SK-N-SH (cell line): ENCODE measurements around the gene SLC35A1. TPM values are rescaled to one million over a fixed set of nuclear protein-coding genes. Genes with fewer than 3 reads are reported as not detected.

ENCODE experiments used
- CTCF ChIA-PET: fragments of 300-600, 350-600 bp; formaldehyde crosslinking; extraction: SDS; loops from one replicate; lab custom pipeline; 2021; lab: Yijun Ruan, JAX
- POLR2A ChIA-PET: fragments of 350-600 bp; sonication (Branson Sonifier 250); formaldehyde crosslinking; extraction: SDS; loops from one replicate; lab custom pipeline; 2020; ENCODE audit warnings: antibody characterized with exemption, inconsistent platforms; lab: Yijun Ruan, JAX
- DNase-seq: peaks from one replicate; pipeline ENCODE4 v3.0.0; 2012
- H2AFZ ChIP-seq: fragments of 200-600 bp; sonication (generic); 2 replicates; pipeline ENCODE4 v1.8.1; 2016; ENCODE audit warnings: antibody characterized with exemption, mild to moderate bottlenecking, low read depth
- H3F3A ChIP-seq: fragments of 200-600 bp; sonication (generic); replicated peaks from 2 replicates; pipeline ENCODE3; 2016; ENCODE audit warnings: antibody characterized with exemption, mild to moderate bottlenecking; ENCODE audit not compliant: insufficient read depth
- H3K27ac ChIP-seq, 2 experiments: fragments of 200-500 bp in 1 of 2; fragments of 200-600 bp in 1 of 2; sonication (Bioruptor generic) in 1 of 2; sonication (generic), shearing (Covaris generic) in 1 of 2; 2 replicates each; pipeline versions ENCODE4 v1.5.1 to v1.6.1; 2014 to 2016; ENCODE audit warnings: low read depth in 2 of 2, inconsistent platforms in 1 of 2, low read length in 1 of 2, mild to moderate bottlenecking in 1 of 2, mixed read lengths in 1 of 2
- H3K27me3 ChIP-seq: fragments of 200-600 bp; sonication (generic), shearing (Covaris generic); 2 replicates; pipeline ENCODE4 v1.6.1; 2016; ENCODE audit warnings: mixed run types; ENCODE audit not compliant: insufficient read depth
- H3K36me3 ChIP-seq, 2 experiments: fragments of 200-500 bp in 1 of 2; fragments of 200-600 bp in 1 of 2; sonication (Bioruptor generic) in 1 of 2; sonication (generic) in 1 of 2; replicated peaks in 1 of 2; 2 replicates each; pipeline versions ENCODE3 to v1.5.1; 2014 to 2016; ENCODE audit warnings: low read length in 1 of 2, mild to moderate bottlenecking in 1 of 2; ENCODE audit not compliant: insufficient read depth in 2 of 2, control insufficient read depth in 1 of 2
- H3K4me1 ChIP-seq, 2 experiments: fragments of 200-500 bp in 1 of 2; fragments of 200-600 bp in 1 of 2; sonication (Bioruptor generic) in 1 of 2; sonication (generic), shearing (Covaris generic) in 1 of 2; 2 replicates each; pipeline versions ENCODE4 v1.5.1 to v1.6.1; 2014 to 2016; ENCODE audit warnings: low read depth in 1 of 2, low read length in 1 of 2, mixed run types in 1 of 2; ENCODE audit not compliant: insufficient read depth in 2 of 2, control insufficient read depth in 1 of 2
- H3K4me2 ChIP-seq: fragments of 200-600 bp; sonication (generic), shearing (Covaris generic); 2 replicates; pipeline ENCODE4 v1.6.1; 2017; ENCODE audit warnings: mixed run types
- H3K4me3 ChIP-seq, 2 experiments: fragments of 200-500 bp in 1 of 2; fragments of 200-600 bp in 1 of 2; sonication (Bioruptor generic) in 1 of 2; sonication (generic), shearing (Covaris generic) in 1 of 2; 2 replicates each; pipeline versions ENCODE4 v1.5.1 to v1.8.1; 2014 to 2016; ENCODE audit warnings: low read depth in 2 of 2, inconsistent platforms in 1 of 2, low read length in 1 of 2, mild to moderate bottlenecking in 1 of 2, mixed read lengths in 1 of 2, moderate library complexity in 1 of 2
- H3K79me2 ChIP-seq: fragments of 200-600 bp; sonication (generic); 2 replicates; pipeline ENCODE4 v1.8.1; 2017; ENCODE audit warnings: mild to moderate bottlenecking; ENCODE audit not compliant: insufficient read depth
- H3K9ac ChIP-seq: fragments of 200-600 bp; sonication (generic); 2 replicates; pipeline ENCODE4 v1.6.1; 2017; ENCODE audit warnings: mixed run types
- H3K9me2 ChIP-seq: fragments of 200-600 bp; sonication (generic); 2 replicates; pipeline ENCODE4 v1.6.1; 2017; ENCODE audit warnings: mixed run types
- H3K9me3 ChIP-seq: fragments of 200-600 bp; sonication (generic); 2 replicates; pipeline ENCODE4 v1.6.1; 2017; ENCODE audit warnings: mixed run types, mild to moderate bottlenecking, moderate library complexity
- H4K20me1 ChIP-seq: fragments of 200-600 bp; sonication (generic); 2 replicates; pipeline ENCODE4 v1.6.1; 2017; ENCODE audit warnings: mild to moderate bottlenecking, mixed run types; ENCODE audit not compliant: insufficient read depth
- FOSL2 ChIP-seq: IDR thresholded peaks from 2 replicates; pipeline ENCODE4 v1.4.0; 2012; ENCODE audit warnings: low read depth, mild to moderate bottlenecking, moderate library complexity, borderline replicate concordance
- FOXM1 ChIP-seq: IDR thresholded peaks from 2 replicates; pipeline ENCODE4 v1.4.0; 2012; ENCODE audit warnings: low read depth, mild to moderate bottlenecking
- GABPA ChIP-seq: IDR thresholded peaks from 2 replicates; pipeline ENCODE4 v1.4.0; 2012; ENCODE audit warnings: low read depth, mild to moderate bottlenecking
- GATA2 ChIP-seq: sonication (generic); formaldehyde crosslinking; IDR thresholded peaks from 2 replicates; pipeline ENCODE4 v1.5.0; 2020; ENCODE audit warnings: mild to moderate bottlenecking, missing genetic modification reagents
- JUND ChIP-seq: IDR thresholded peaks from 2 replicates; pipeline ENCODE4 v1.4.0; 2012
- MEF2A ChIP-seq: IDR thresholded peaks from 2 replicates; pipeline ENCODE4 v1.4.0; 2012; ENCODE audit warnings: low read depth, borderline replicate concordance
- NFIC ChIP-seq: IDR thresholded peaks from 2 replicates; pipeline ENCODE4 v1.4.0; 2012; ENCODE audit warnings: borderline replicate concordance
- NRF1 ChIP-seq: IDR thresholded peaks from 2 replicates; pipeline ENCODE4 v1.6.1; 2012; ENCODE audit warnings: low read depth, mild to moderate bottlenecking, low read length
- RAD21 ChIP-seq: IDR thresholded peaks from 2 replicates; pipeline ENCODE4 v1.6.1; 2012; ENCODE audit warnings: mild to moderate bottlenecking, low read length
- RCOR1 ChIP-seq: fragments of 150-350 bp; IDR thresholded peaks from 2 replicates; pipeline ENCODE4 v1.6.1; 2017; ENCODE audit warnings: antibody characterized with exemption, low read length
- RFX5 ChIP-seq: IDR thresholded peaks from 2 replicates; pipeline ENCODE4 v1.6.1; 2012; ENCODE audit warnings: mild to moderate bottlenecking, improper control_type of control experiment, low read length
- TCF12 ChIP-seq: IDR thresholded peaks from 2 replicates; pipeline ENCODE4 v1.4.0; 2012
- TEAD4 ChIP-seq: IDR thresholded peaks from 2 replicates; pipeline ENCODE4 v1.4.0; 2012; ENCODE audit warnings: mild to moderate bottlenecking, borderline replicate concordance; ENCODE audit not compliant: insufficient read depth
- WGBS: methylation state at CpG from one replicate; pipeline ENCODE4 v1.1.6; 2017; ENCODE audit warnings: low lambda C conversion rate; 5-methylcytosine and 5-hydroxymethylcytosine counted together
- polyA plus RNA-seq, 3 experiments: library from polyadenylated mRNA; depleted of rRNA; stranded (reverse); fragments of >200 nt; gene quantifications; 2 replicates each; pipeline ENCODE4 v1.2.3, GENCODE V29; 2012
- TF ChIP-seq, protein P1 (sequence below): fragments of 150-350 bp; IDR thresholded peaks from 2 replicates; pipeline ENCODE4 v1.6.1; 2017; ENCODE audit warnings: antibody characterized with exemption, low read length, low read depth, borderline replicate concordance
- TF ChIP-seq, protein P2 (sequence below): IDR thresholded peaks from 2 replicates; pipeline ENCODE4 v1.6.1; 2012; ENCODE audit warnings: mild to moderate bottlenecking, low read depth, low read length, moderate library complexity
- TF ChIP-seq, protein P3 (sequence below): IDR thresholded peaks from 2 replicates; pipeline ENCODE4 v1.4.0; 2012; ENCODE audit warnings: low read depth, borderline replicate concordance
- TF ChIP-seq, protein P4 (sequence below): IDR thresholded peaks from 2 replicates; pipeline ENCODE4 v1.4.0; 2012; ENCODE audit warnings: low read depth, borderline replicate concordance
- TF ChIP-seq, protein P5 (sequence below): fragments of 200-600 bp; sonication (generic); IDR thresholded peaks from 2 replicates; pipeline ENCODE4 v1.6.1; 2017; ENCODE audit warnings: antibody characterized with exemption, mild to moderate bottlenecking, moderate library complexity

SLC35A1 gene
- polyA plus RNA-seq, 1 of the 3 experiments (the other 2 are of a cell fraction), result 9.2 TPM

DNA sequence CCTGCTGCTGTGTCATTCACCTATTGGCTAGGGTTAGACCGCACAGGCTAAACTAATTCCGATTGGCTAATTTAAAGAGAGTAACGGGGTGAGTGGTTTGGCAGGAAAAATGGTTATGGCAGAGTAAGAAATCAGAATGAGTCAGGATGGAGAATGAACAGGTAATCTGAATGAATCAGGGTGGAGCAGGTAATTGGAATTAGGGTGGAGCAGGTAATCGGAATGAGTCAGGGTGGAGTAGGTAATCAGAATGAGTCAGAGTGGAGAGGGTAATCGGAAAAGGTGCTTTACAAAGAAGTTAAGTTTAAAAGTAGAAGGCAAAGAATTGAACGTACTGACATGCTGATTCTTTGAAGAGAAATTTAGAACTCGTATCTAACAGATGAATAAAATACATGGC lies 11.7 kb downstream of the SLC35A1 start:
- Histone ChIP-seq H3K9me3 (no peaks in the 10 kb centered on the region), H2AFZ (no peak overlapping the region), H3K36me3 (peaks cover 3 to 4% of the 10 kb centered on the region in 2 experiments), H3K4me2 (no peak overlapping the region), H3K4me1 (no peaks in the 10 kb centered on the region), H3K27ac (no peak overlapping the region), H3K4me3 (no peak overlapping the region), H4K20me1 (no peaks in the 10 kb centered on the region), H3K27me3 (no peaks in the 10 kb centered on the region), H3K9ac (no peak overlapping the region), H3K79me2 (no peaks in the 10 kb centered on the region), H3K9me2 (no peaks in the 10 kb centered on the region), H3F3A (no peaks in the 10 kb centered on the region)
- CTCF ChIA-PET, result no interaction called here
- POLR2A ChIA-PET, result no interaction called here
- TF ChIP-seq TEAD4 (no peak), GABPA (no peak), GATA2 (CRISPR knock-in tag) (no peak), RAD21 (no peak), MEF2A (no peak), NFIC (no peak), NRF1 (no peak), JUND (no peak), FOXM1 (no peak), TCF12 (no peak), FOSL2 (no peak), RCOR1 (no peak), RFX5 (no peak)
- TF ChIP-seq, protein P1, sequence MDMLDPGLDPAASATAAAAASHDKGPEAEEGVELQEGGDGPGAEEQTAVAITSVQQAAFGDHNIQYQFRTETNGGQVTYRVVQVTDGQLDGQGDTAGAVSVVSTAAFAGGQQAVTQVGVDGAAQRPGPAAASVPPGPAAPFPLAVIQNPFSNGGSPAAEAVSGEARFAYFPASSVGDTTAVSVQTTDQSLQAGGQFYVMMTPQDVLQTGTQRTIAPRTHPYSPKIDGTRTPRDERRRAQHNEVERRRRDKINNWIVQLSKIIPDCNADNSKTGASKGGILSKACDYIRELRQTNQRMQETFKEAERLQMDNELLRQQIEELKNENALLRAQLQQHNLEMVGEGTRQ, result no peak
- TF ChIP-seq, protein P2, sequence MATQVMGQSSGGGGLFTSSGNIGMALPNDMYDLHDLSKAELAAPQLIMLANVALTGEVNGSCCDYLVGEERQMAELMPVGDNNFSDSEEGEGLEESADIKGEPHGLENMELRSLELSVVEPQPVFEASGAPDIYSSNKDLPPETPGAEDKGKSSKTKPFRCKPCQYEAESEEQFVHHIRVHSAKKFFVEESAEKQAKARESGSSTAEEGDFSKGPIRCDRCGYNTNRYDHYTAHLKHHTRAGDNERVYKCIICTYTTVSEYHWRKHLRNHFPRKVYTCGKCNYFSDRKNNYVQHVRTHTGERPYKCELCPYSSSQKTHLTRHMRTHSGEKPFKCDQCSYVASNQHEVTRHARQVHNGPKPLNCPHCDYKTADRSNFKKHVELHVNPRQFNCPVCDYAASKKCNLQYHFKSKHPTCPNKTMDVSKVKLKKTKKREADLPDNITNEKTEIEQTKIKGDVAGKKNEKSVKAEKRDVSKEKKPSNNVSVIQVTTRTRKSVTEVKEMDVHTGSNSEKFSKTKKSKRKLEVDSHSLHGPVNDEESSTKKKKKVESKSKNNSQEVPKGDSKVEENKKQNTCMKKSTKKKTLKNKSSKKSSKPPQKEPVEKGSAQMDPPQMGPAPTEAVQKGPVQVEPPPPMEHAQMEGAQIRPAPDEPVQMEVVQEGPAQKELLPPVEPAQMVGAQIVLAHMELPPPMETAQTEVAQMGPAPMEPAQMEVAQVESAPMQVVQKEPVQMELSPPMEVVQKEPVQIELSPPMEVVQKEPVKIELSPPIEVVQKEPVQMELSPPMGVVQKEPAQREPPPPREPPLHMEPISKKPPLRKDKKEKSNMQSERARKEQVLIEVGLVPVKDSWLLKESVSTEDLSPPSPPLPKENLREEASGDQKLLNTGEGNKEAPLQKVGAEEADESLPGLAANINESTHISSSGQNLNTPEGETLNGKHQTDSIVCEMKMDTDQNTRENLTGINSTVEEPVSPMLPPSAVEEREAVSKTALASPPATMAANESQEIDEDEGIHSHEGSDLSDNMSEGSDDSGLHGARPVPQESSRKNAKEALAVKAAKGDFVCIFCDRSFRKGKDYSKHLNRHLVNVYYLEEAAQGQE, result no peak
- TF ChIP-seq, protein P3, sequence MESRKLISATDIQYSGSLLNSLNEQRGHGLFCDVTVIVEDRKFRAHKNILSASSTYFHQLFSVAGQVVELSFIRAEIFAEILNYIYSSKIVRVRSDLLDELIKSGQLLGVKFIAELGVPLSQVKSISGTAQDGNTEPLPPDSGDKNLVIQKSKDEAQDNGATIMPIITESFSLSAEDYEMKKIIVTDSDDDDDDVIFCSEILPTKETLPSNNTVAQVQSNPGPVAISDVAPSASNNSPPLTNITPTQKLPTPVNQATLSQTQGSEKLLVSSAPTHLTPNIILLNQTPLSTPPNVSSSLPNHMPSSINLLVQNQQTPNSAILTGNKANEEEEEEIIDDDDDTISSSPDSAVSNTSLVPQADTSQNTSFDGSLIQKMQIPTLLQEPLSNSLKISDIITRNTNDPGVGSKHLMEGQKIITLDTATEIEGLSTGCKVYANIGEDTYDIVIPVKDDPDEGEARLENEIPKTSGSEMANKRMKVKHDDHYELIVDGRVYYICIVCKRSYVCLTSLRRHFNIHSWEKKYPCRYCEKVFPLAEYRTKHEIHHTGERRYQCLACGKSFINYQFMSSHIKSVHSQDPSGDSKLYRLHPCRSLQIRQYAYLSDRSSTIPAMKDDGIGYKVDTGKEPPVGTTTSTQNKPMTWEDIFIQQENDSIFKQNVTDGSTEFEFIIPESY, result no peak
- TF ChIP-seq, protein P4, sequence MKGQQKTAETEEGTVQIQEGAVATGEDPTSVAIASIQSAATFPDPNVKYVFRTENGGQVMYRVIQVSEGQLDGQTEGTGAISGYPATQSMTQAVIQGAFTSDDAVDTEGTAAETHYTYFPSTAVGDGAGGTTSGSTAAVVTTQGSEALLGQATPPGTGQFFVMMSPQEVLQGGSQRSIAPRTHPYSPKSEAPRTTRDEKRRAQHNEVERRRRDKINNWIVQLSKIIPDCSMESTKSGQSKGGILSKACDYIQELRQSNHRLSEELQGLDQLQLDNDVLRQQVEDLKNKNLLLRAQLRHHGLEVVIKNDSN, result no peak
- TF ChIP-seq, protein P5, sequence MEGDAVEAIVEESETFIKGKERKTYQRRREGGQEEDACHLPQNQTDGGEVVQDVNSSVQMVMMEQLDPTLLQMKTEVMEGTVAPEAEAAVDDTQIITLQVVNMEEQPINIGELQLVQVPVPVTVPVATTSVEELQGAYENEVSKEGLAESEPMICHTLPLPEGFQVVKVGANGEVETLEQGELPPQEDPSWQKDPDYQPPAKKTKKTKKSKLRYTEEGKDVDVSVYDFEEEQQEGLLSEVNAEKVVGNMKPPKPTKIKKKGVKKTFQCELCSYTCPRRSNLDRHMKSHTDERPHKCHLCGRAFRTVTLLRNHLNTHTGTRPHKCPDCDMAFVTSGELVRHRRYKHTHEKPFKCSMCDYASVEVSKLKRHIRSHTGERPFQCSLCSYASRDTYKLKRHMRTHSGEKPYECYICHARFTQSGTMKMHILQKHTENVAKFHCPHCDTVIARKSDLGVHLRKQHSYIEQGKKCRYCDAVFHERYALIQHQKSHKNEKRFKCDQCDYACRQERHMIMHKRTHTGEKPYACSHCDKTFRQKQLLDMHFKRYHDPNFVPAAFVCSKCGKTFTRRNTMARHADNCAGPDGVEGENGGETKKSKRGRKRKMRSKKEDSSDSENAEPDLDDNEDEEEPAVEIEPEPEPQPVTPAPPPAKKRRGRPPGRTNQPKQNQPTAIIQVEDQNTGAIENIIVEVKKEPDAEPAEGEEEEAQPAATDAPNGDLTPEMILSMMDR, result no peak
- no peak for DNase-seq
- 95% methylated on average over 7 of the region's 7 CpGs for WGBS
